A549 (cell line): Measurements from ENCODE around the gene NRXN3. TPM values are rescaled to one million over a fixed set of nuclear protein-coding genes. Genes with fewer than 3 reads are reported as not detected.

Experiments
- ATAC-seq, 2 experiments: fragments of 200-7000 bp in 1 of 2; fragments of >200 bp in 1 of 2; cut with Nextera tagmentation in 1 of 2; cut with Tn5 transposase in 1 of 2; 3 replicates each; pipeline versions ENCODE4 v1.8.0 to v1.9.1; 2018 to 2020; ENCODE audit warnings: mild to moderate bottlenecking in 1 of 2, moderate library complexity in 1 of 2
- CTCF ChIA-PET: fragments of 300-600 bp; sonication (Branson Sonifier 250); formaldehyde crosslinking; extraction: SDS; loops from one replicate; lab custom pipeline; 2021; ENCODE audit warnings: antibody characterized with exemption, inconsistent platforms; lab: Yijun Ruan, JAX
- POLR2A ChIA-PET: fragments of 350-600 bp; formaldehyde crosslinking; extraction: SDS; loops from one replicate; lab custom pipeline; 2021; ENCODE audit warnings: antibody characterized with exemption, inconsistent platforms; lab: Yijun Ruan, JAX
- DNase-seq, 2 experiments: peaks; one replicate each; pipeline versions ENCODE4 v3.0.0 to v3.0.0-alpha.2; 2011 to 2016; ENCODE audit warnings: low read depth in 1 of 2, low spot score in 1 of 2
- FAIRE-seq: peaks from 2 replicates; lab custom pipeline; 2011; peaks lifted over from hg19 to GRCh38; lab: Jason Lieb, UNC
- H3K27ac ChIP-seq, 2 experiments: fragments of >200 bp; sonication (Bioruptor Twin); formaldehyde crosslinking; 3 replicates each; pipeline ENCODE4 v1.5.1; 2016 to 2017
- H3K4me1 ChIP-seq: fragments of >200 bp; sonication (Bioruptor Twin); formaldehyde crosslinking; 3 replicates; pipeline ENCODE4 v1.6.1; 2016
- H3K4me2 ChIP-seq: fragments of >200 bp; sonication (Bioruptor Twin); formaldehyde crosslinking; 3 replicates; pipeline ENCODE4 v1.6.1; 2016
- H3K4me3 ChIP-seq: fragments of >200 bp; sonication (Bioruptor Twin); formaldehyde crosslinking; 3 replicates; pipeline ENCODE4 v1.5.1; 2016
- H3K9me3 ChIP-seq: fragments of >200 bp; sonication (Bioruptor Twin); formaldehyde crosslinking; 3 replicates; pipeline ENCODE4 v1.6.1; 2016
- BCL3 ChIP-seq: fragments of >200 bp; sonication (Bioruptor Twin); formaldehyde crosslinking; IDR thresholded peaks from 3 replicates; pipeline ENCODE4 v1.6.1; 2016
- CBX2 ChIP-seq: fragments of 200-600 bp; sonication (generic); IDR thresholded peaks from 2 replicates; pipeline ENCODE4 v1.6.1; 2016; ENCODE audit warnings: low read depth, mild to moderate bottlenecking, borderline replicate concordance
- CEBPB ChIP-seq, 2 experiments: fragments of >200 bp in 1 of 2; sonication (Bioruptor Twin) in 1 of 2; formaldehyde crosslinking in 1 of 2; IDR thresholded peaks; 2 replicates each; pipeline ENCODE4 v1.6.1; 2012 to 2016
- CHD2 ChIP-seq: fragments of 150-350 bp; IDR thresholded peaks from 2 replicates; pipeline ENCODE4 v1.6.1; 2014; ENCODE audit warnings: low read length; ENCODE audit not compliant: partially characterized antibody
- E2F6 ChIP-seq: IDR thresholded peaks from 2 replicates; pipeline ENCODE4 v1.6.1; 2012; ENCODE audit warnings: low read depth, borderline replicate concordance
- ELK1 ChIP-seq: fragments of 150-350 bp; IDR thresholded peaks from 2 replicates; pipeline ENCODE4 v1.6.1; 2014; ENCODE audit warnings: low read depth, mild to moderate bottlenecking, low read length
- ESRRA ChIP-seq: fragments of 150-350 bp; IDR thresholded peaks from 2 replicates; pipeline ENCODE4 v1.6.1; 2014; ENCODE audit warnings: mild to moderate bottlenecking, low read length, borderline replicate concordance
- FOSB ChIP-seq: fragments of 250-450 bp; sonication (Bioruptor Pico); IDR thresholded peaks from 2 replicates; pipeline ENCODE4 v1.5.0; 2020; ENCODE audit warnings: mild to moderate bottlenecking, moderate library complexity
- GATA3 ChIP-seq: IDR thresholded peaks from 2 replicates; pipeline ENCODE4 v1.6.1; 2012; ENCODE audit warnings: borderline replicate concordance
- HOXA7 ChIP-seq: fragments of 250-450 bp; sonication (Bioruptor Pico); IDR thresholded peaks from 2 replicates; pipeline ENCODE4 v1.5.0; 2020; ENCODE audit warnings: mild to moderate bottlenecking, moderate library complexity
- HOXB13 ChIP-seq: fragments of 250-450 bp; sonication (Bioruptor Pico); IDR thresholded peaks from 2 replicates; pipeline ENCODE4 v1.5.0; 2020; ENCODE audit warnings: low read depth, mild to moderate bottlenecking, moderate library complexity
- HOXB5 ChIP-seq: fragments of 250-450 bp; sonication (Bioruptor Pico); IDR thresholded peaks from 2 replicates; pipeline ENCODE4 v1.5.0; 2020; ENCODE audit warnings: mild to moderate bottlenecking, moderate library complexity
- MAX ChIP-seq: IDR thresholded peaks from 2 replicates; pipeline ENCODE4 v1.6.1; 2012
- MAZ ChIP-seq: fragments of 150-350 bp; IDR thresholded peaks from 2 replicates; pipeline ENCODE4 v1.6.1; 2014; ENCODE audit warnings: antibody characterized with exemption, low read depth, low read length, borderline replicate concordance
- MYC ChIP-seq: IDR thresholded peaks from 2 replicates; pipeline ENCODE4 v1.6.1; 2012; ENCODE audit warnings: mild to moderate bottlenecking, inconsistent platforms, low read length, improper control_type of control experiment, borderline replicate concordance
- RAD21 ChIP-seq, 2 experiments: fragments of >200 bp in 1 of 2; sonication (Bioruptor Twin) in 1 of 2; formaldehyde crosslinking in 1 of 2; IDR thresholded peaks in 1 of 2; conservative IDR thresholded peaks in 1 of 2; 2 replicates in 1 of 2; 3 replicates in 1 of 2; pipeline ENCODE4 v1.6.1; 2012 to 2018; ENCODE audit warnings: inconsistent platforms in 1 of 2
- REST ChIP-seq: fragments of 200-600 bp; sonication (generic); IDR thresholded peaks from 2 replicates; pipeline ENCODE4 v1.6.1; 2016; ENCODE audit warnings: antibody characterized with exemption, mild to moderate bottlenecking, moderate library complexity
- SREBF2 ChIP-seq: fragments of 450-650 bp; IDR thresholded peaks from 2 replicates; pipeline ENCODE4 v1.6.1; 2014; ENCODE audit warnings: mild to moderate bottlenecking, moderate library complexity
- WGBS: methylation state at CpG from one replicate; pipeline ENCODE4 v1.1.6; 2017; ENCODE audit errors: missing lambda C conversion rate; 5-methylcytosine and 5-hydroxymethylcytosine counted together
- polyA plus RNA-seq, 4 experiments: library from polyadenylated mRNA; depleted of rRNA in 3 of 4; stranded (reverse); fragments of >200 nt; fragmentation: RNase III in 1 of 4; extraction: RNeasy Plus Mini Kit Qiagen cat#74134 plus additional on column Dnase treatment in 1 of 4; gene quantifications; 2 replicates in 3 of 4; 3 replicates in 1 of 4; pipeline ENCODE4 v1.2.3, GENCODE V29; 2011 to 2017

The NRXN3 gene
- polyA plus RNA-seq, 2 of the 4 experiments (the other 2 are of a cell fraction), result 0.62 to 2.3 TPM

GRCh38 chr14:78631551-78631950, 461.4 kb downstream of the NRXN3 start:
- H3K27ac ChIP-seq, result no peak overlapping the region
- DNase-seq (no peak), FAIRE-seq (no peak), ATAC-seq (no peak)
- TF ChIP-seq GATA3 (no peak), CEBPB (IDR thresholded peaks at IDR 0.05) (no peak), FOSB (CRISPR knock-in tag) (no peak)
- CTCF ChIA-PET, result no interaction called here
- no peak overlapping the region for H3K4me2 ChIP-seq
- no peaks in the 10 kb centered on the region for H3K9me3 ChIP-seq
- POLR2A ChIA-PET, result no interaction called here
- no peaks in the 10 kb centered on the region for H3K4me1 ChIP-seq
- no peak overlapping the region for H3K4me3 ChIP-seq
- 38% methylated on average over 2 of the region's 2 CpGs for WGBS

- Histone ChIP-seq H3K4me3 (no peak overlapping the region), H3K9me3 (no peaks in the 10 kb centered on the region), H3K4me1 (no peaks in the 10 kb centered on the region), H3K4me2 (no peak overlapping the region), H3K27ac (no peak overlapping the region)
- DNase-seq, result no peak
- ChIA-PET CTCF (no interaction called here), POLR2A (no interaction called here)
- TF ChIP-seq SREBF2, result no peak
- no peak for TF ChIP-seq FOSB (CRISPR knock-in tag)
- no peak for TF ChIP-seq MAZ
- TF ChIP-seq REST, result no peak
- no peak for FAIRE-seq
- ATAC-seq, result no peak
Observed at GRCh38 chr14:78633752-78634151, 463.6 kb downstream of the NRXN3 start.

- no peak for DNase-seq
- TF ChIP-seq HOXB13 (CRISPR knock-in tag) (no peak), CHD2 (no peak), HOXB5 (CRISPR knock-in tag) (no peak), MAX (no peak), MYC (no peak), HOXA7 (CRISPR knock-in tag) (no peak)
- TF ChIP-seq, all 56 proteins: peak for 0
- ATAC-seq (no peak), FAIRE-seq (no peak)
- CTCF ChIA-PET, result interaction anchor here (1.4 kb wide), 2 partner anchors 39 to 266 kb away, joined by 3 read pairs; no protein-coding TSS in a partner anchor
- H3K27ac ChIP-seq, result no peak overlapping the region
- POLR2A ChIA-PET, result no interaction called here
- no peak overlapping the region for H3K4me3 ChIP-seq
- WGBS, result 14% methylated on average over 2 of the region's 2 CpGs
- no peaks in the 10 kb centered on the region for H3K4me1 ChIP-seq
- no peak overlapping the region for H3K4me2 ChIP-seq
- no peaks in the 10 kb centered on the region for H3K9me3 ChIP-seq
Observed at GRCh38 chr14:78637489-78637888, 467.3 kb downstream of the NRXN3 start.

- Histone ChIP-seq H3K27ac (no peak overlapping the region), H3K4me3 (no peak overlapping the region), H3K4me1 (no peaks in the 10 kb centered on the region), H3K4me2 (no peak overlapping the region), H3K9me3 (no peaks in the 10 kb centered on the region)
- CTCF ChIA-PET, result interaction anchor here (1.4 kb wide), 2 partner anchors 39 to 267 kb away, joined by 3 read pairs; no protein-coding TSS in a partner anchor
- POLR2A ChIA-PET, result no interaction called here
- DNase-seq, result no peak
- WGBS, result 6% methylated on average over 5 of the region's 5 CpGs
- FAIRE-seq, result no peak
- no peak for ATAC-seq
- TF ChIP-seq ESRRA (no peak), REST (no peak), FOSB (CRISPR knock-in tag) (no peak), BCL3 (no peak), E2F6 (no peak), CBX2 (no peak), ELK1 (no peak), RAD21 (conservative IDR thresholded peaks at IDR 0.05 in 1 of 2, IDR thresholded peaks at IDR 0.05 in 1 of 2) (no peak), HOXB13 (CRISPR knock-in tag) (no peak)
Observed at GRCh38 chr14:78637908-78638475, 467.8 kb downstream of the NRXN3 start.
